OCI-LY3 (cell line): ENCODE results near the gene PELI1.

Experiments
- H2AFZ ChIP-seq: fragments of 200-600, 300-600 bp; shearing (Covaris generic); 2 replicates; pipeline ENCODE4 v1.6.0; 2014; ENCODE audit warnings: antibody characterized with exemption, low read depth, low read length
- H3K27ac ChIP-seq: fragments of 200-600, 300-600 bp; sonication (generic); 2 replicates; pipeline ENCODE4 v1.5.1; 2014; ENCODE audit warnings: mild to moderate bottlenecking, low read length, moderate library complexity, mixed read lengths
- H3K27me3 ChIP-seq: fragments of 200-600, 300-600 bp; sonication (generic); 2 replicates; pipeline ENCODE4 v1.6.1; 2014; ENCODE audit warnings: low read depth, low read length, mixed read lengths
- H3K36me3 ChIP-seq: fragments of 200-600, 300-600 bp; sonication (generic); replicated peaks from 2 replicates; pipeline ENCODE3; 2014; ENCODE audit warnings: low read depth, low read length, mixed read lengths
- H3K4me1 ChIP-seq: fragments of 300-600, 200-600 bp; sonication (generic); 2 replicates; pipeline ENCODE4 v1.6.1; 2014; ENCODE audit warnings: low read length, mixed read lengths
- H3K4me2 ChIP-seq: fragments of 200-600, 300-600 bp; sonication (generic); 2 replicates; pipeline ENCODE4 v1.6.1; 2014; ENCODE audit warnings: low read length, mixed read lengths
- H3K4me3 ChIP-seq: fragments of 300-600, 200-600 bp; sonication (generic); 2 replicates; pipeline ENCODE4 v1.5.1; 2014; ENCODE audit warnings: antibody characterized with exemption, mild to moderate bottlenecking, low read length, moderate library complexity
- H3K79me2 ChIP-seq: fragments of 300-600, 200-600 bp; shearing (Covaris generic); 2 replicates; pipeline ENCODE4 v1.6.1; 2014; ENCODE audit warnings: mild to moderate bottlenecking, low read length, mixed read lengths
- H3K9ac ChIP-seq: fragments of 300-600, 200-600 bp; shearing (Covaris generic); 2 replicates; pipeline ENCODE4 v1.6.0; 2014; ENCODE audit warnings: mild to moderate bottlenecking, low read length, moderate library complexity
- H3K9me3 ChIP-seq: fragments of 200-600, 300-600 bp; shearing (Covaris generic); 2 replicates; pipeline ENCODE4 v1.6.1; 2014; ENCODE audit warnings: low read length, mixed read lengths; ENCODE audit not compliant: insufficient read depth
- H4K20me1 ChIP-seq: fragments of 200-600, 300-600 bp; sonication (generic); 2 replicates; pipeline ENCODE4 v1.6.1; 2016; ENCODE audit warnings: low read length, mixed read lengths; ENCODE audit not compliant: insufficient read depth
- EZH2phosphoT487 ChIP-seq: fragments of 200-600 bp; shearing (Covaris generic); IDR thresholded peaks from 2 replicates; pipeline ENCODE4 v1.6.1; 2018; ENCODE audit warnings: antibody characterized with exemption, mixed run types, low read depth
- TF ChIP-seq, protein P1 (sequence below): fragments of 200-600, 300-600 bp; sonication (generic); IDR thresholded peaks from 2 replicates; pipeline ENCODE4 v1.5.1; 2014; ENCODE audit warnings: antibody characterized with exemption, low read length, low read depth

PELI1 gene

DNA sequence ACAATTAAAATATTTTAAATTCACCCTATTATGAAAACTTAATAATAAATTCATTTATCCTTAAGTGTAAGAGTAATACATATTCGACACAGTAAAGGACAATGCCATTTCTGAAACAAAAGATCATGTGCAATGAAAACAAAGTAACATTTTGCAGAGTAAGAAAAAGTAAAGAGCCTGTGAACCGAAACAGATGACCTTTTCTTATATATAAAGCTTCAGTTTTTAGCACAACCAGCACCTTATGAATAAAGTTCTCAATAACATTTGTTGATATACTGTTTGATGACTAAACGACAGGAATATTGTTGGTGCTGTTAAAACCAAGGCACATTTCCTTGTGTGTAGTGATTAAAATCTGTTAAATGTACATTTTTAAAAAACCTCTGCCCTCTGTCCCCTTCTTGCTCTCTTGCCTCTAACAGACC lies 1.5 kb downstream of the PELI1 start:
- Histone ChIP-seq H2AFZ (no peak overlapping the region), H3K4me2 (peak overlapping the region; percentile 77), H3K36me3 (peaks cover 20% of the 10 kb centered on the region), H3K9ac (peak overlapping the region; percentile 98), H3K79me2 (peaks cover 64% of the 10 kb centered on the region), H4K20me1 (peaks cover 42% of the 10 kb centered on the region), H3K9me3 (no peaks in the 10 kb centered on the region), H3K27me3 (no peaks in the 10 kb centered on the region), H3K4me3 (peak overlapping the region; percentile 90), H3K27ac (peak overlapping the region; percentile 83), H3K4me1 (peaks cover 48% of the 10 kb centered on the region)
- TF ChIP-seq, protein P1, sequence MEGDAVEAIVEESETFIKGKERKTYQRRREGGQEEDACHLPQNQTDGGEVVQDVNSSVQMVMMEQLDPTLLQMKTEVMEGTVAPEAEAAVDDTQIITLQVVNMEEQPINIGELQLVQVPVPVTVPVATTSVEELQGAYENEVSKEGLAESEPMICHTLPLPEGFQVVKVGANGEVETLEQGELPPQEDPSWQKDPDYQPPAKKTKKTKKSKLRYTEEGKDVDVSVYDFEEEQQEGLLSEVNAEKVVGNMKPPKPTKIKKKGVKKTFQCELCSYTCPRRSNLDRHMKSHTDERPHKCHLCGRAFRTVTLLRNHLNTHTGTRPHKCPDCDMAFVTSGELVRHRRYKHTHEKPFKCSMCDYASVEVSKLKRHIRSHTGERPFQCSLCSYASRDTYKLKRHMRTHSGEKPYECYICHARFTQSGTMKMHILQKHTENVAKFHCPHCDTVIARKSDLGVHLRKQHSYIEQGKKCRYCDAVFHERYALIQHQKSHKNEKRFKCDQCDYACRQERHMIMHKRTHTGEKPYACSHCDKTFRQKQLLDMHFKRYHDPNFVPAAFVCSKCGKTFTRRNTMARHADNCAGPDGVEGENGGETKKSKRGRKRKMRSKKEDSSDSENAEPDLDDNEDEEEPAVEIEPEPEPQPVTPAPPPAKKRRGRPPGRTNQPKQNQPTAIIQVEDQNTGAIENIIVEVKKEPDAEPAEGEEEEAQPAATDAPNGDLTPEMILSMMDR, result no peak
- TF ChIP-seq EZH2phosphoT487, result no peak

DNA sequence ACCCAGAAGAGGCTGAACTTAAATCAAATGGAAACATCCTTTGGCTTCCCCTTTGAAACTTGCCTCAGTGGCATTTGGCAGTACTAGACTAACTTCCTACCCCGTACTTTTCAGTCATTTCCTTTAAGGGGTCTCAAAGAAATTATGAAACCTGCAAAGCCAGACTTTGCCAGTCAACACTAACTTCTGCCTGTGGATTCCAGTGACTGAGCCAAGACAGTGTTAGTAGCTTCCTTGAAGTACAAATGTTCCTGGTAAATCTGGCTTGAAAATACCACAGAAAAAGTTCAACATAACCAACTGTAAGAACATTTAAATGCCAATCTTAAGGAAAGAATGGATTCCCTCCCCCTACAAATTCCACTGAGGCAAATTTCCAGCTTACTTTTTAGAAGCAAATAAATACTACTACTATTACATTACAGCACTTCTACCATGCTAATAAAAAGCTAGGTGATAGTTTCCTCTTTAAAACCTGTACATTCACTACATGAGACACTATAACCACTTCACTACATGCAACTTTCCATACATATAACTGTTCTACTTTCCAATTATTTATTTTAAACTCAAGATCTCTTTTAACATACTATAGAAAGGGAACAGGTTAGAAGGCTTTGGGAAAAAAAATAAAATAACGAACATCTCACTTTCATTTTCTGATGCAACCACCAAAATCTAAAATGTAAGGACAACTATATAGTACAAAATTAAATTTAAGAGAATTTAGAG lies 2.4 kb downstream of the PELI1 start:
- Histone ChIP-seq H3K4me3 (peak overlapping the region; percentile 90), H3K4me2 (peak overlapping the region; percentile 77), H3K36me3 (peaks cover 25% of the 10 kb centered on the region), H3K4me1 (peaks cover 57% of the 10 kb centered on the region), H2AFZ (no peak overlapping the region), H3K79me2 (peaks cover 73% of the 10 kb centered on the region), H3K9me3 (no peaks in the 10 kb centered on the region), H3K9ac (peak overlapping the region; percentile 98), H3K27me3 (no peaks in the 10 kb centered on the region), H4K20me1 (peaks cover 51% of the 10 kb centered on the region), H3K27ac (peak overlapping the region; percentile 83)
- TF ChIP-seq, protein P1, result no peak
- TF ChIP-seq EZH2phosphoT487, result no peak

DNA sequence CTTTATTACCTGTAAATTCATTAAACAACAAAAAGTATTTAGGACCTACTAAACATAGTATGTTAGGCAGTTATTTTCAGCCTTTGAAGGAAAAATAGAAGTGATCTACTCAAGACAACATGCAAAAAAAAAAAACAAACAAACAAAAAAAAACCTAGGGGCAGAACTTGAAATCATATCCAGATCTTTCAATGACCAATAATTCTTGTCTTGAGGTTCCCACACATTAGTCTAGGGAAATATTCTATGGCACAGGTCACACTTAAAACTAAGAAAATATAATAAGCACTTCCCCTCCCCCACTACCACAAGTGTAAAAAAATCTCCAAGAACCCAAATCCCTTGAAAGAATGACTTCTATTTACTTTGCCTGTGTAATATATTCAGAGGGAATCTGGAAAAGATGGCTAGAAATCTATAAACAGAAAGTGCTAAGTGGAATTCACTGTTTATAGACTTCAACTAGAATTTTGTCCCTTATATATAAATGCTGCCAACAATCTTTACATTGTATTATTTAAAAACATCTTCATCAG lies 3.5 kb downstream of the PELI1 start:
- peaks cover 58% of the 10 kb centered on the region for H3K4me1 ChIP-seq
- H3K36me3 ChIP-seq, result peaks cover 29% of the 10 kb centered on the region
- TF ChIP-seq, protein P1, result no peak
- TF ChIP-seq EZH2phosphoT487, result no peak
- no peak overlapping the region for H2AFZ ChIP-seq
- no peak overlapping the region for H3K9ac ChIP-seq
- H3K4me2 ChIP-seq, result peak overlapping the region; percentile 21
- peaks cover 62% of the 10 kb centered on the region for H4K20me1 ChIP-seq
- no peaks in the 10 kb centered on the region for H3K9me3 ChIP-seq
- H3K4me3 ChIP-seq, result 0 out of 2 replicates have a peak overlapping the region, but pooled peaks have one; percentile 8
- peaks cover 84% of the 10 kb centered on the region for H3K79me2 ChIP-seq
- H3K27ac ChIP-seq, result no peak overlapping the region
- H3K27me3 ChIP-seq, result no peaks in the 10 kb centered on the region

DNA sequence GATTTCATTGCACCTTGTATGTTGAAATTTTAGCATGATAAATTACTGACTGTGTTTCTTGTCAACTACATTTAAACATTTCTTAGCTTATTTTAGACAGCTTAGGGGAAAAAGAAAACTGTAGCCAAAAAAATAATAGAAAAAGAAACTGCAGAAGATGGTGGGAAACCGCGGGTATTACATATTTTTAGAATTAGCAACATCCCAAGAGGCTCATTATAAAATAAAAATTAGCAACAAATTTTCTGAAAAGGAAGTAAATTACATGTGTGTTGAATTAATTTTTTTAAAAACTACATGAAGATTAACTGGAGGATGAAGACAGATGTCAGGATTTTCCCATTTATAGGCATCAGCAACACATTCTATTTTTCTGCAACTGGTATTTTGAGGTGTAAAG lies 4.3 kb downstream of the PELI1 start:
- Histone ChIP-seq H3K9me3 (no peaks in the 10 kb centered on the region), H3K9ac (no peak overlapping the region), H3K4me3 (no peak overlapping the region), H4K20me1 (peaks cover 70% of the 10 kb centered on the region), H3K27ac (no peak overlapping the region), H3K27me3 (no peaks in the 10 kb centered on the region), H3K4me1 (peaks cover 58% of the 10 kb centered on the region), H2AFZ (no peak overlapping the region), H3K36me3 (peaks cover 34% of the 10 kb centered on the region), H3K4me2 (peak overlapping the region; percentile 21), H3K79me2 (peaks cover 92% of the 10 kb centered on the region)
- no peak for TF ChIP-seq EZH2phosphoT487
- TF ChIP-seq, protein P1, result no peak
